Measurements from ENCODE around the gene EPYC.

DNA sequence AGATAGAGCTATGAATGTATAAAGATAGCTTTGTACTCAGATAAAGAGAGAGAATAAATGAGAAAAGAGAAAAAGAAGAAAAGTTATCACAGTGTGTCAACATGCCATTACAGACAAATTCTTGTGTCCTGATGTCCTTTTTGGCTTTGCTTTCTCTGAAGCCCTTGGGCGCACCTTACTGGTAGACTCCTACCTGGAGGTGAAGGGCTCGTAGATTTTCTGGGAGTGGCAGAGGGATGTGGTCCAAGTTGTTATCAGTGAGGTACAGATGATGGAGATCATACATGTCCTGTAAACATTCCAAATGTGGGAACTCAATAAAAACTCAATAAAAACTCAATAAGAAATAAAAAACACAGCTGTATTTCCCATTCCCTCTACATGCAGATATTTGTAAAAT is 34.9 kb downstream of the EPYC start:
- no peak for TF ChIP-seq EZH2phosphoT487 (IDR thresholded peaks at IDR 0.05; ENCODE audit: low read depth, severe bottlenecking, unreplicated experiment)
- TF ChIP-seq, protein P1, sequence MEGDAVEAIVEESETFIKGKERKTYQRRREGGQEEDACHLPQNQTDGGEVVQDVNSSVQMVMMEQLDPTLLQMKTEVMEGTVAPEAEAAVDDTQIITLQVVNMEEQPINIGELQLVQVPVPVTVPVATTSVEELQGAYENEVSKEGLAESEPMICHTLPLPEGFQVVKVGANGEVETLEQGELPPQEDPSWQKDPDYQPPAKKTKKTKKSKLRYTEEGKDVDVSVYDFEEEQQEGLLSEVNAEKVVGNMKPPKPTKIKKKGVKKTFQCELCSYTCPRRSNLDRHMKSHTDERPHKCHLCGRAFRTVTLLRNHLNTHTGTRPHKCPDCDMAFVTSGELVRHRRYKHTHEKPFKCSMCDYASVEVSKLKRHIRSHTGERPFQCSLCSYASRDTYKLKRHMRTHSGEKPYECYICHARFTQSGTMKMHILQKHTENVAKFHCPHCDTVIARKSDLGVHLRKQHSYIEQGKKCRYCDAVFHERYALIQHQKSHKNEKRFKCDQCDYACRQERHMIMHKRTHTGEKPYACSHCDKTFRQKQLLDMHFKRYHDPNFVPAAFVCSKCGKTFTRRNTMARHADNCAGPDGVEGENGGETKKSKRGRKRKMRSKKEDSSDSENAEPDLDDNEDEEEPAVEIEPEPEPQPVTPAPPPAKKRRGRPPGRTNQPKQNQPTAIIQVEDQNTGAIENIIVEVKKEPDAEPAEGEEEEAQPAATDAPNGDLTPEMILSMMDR (IDR thresholded peaks at IDR 0.05; ENCODE audit: poor library complexity), result no peak
